ENCODE data around the gene TBCK. TPM values are rescaled to one million over a fixed set of nuclear protein-coding genes. Genes with fewer than 3 reads are reported as not detected.

TBCK gene
- total and polyA plus RNA-seq, 2 donors (not counting 1 experiment from before 2014, with no cell fraction given) = 17.5 to 86.1 TPM

- CTCF ChIA-PET = no interaction called here
- ATAC-seq (ENCODE audit: low read depth) = no peak
These were observed 232.9 kb downstream of the TBCK start for GRCh38 chr4:106083065-106083464.

GRCh38 chr4:106080376-106080775, 235.6 kb downstream of the TBCK start:
- DNase-seq = no peak
- Mint-ChIP-seq H3K27me3 (no peaks in the 10 kb centered on the region), H3K9me3 (ENCODE audit: insufficient read depth) (peaks cover 22% of the 10 kb centered on the region), H3K27ac (no peak overlapping the region), H3K4me3 (no peak overlapping the region), H3K4me1 (peaks cover 11% of the 10 kb centered on the region)
- H3K4me1 ChIP-seq (ENCODE audit: control insufficient read depth in 2 of 2, insufficient read depth in 2 of 2, low read length in 2 of 2) = no peaks in the 10 kb centered on the region
- H3K79me2 ChIP-seq (ENCODE audit: control insufficient read depth, insufficient read depth, low read length) = no peaks in the 10 kb centered on the region
- H3K9ac ChIP-seq (ENCODE audit: low read length) = no peak overlapping the region
- intact Hi-C loops (cut with micrococcal nuclease) = no loop called here
- POLR2A ChIA-PET = no interaction called here
- no peak overlapping the region for H3K4me2 ChIP-seq (replicated peaks; ENCODE audit: low read depth, low read length, poor library complexity, severe bottlenecking)
- no peak overlapping the region for H3K4me3 ChIP-seq (ENCODE audit: control extremely low read depth in 1 of 5, extremely low read depth in 1 of 5, insufficient read depth in 1 of 5, low read depth in 2 of 5, low read length in 4 of 5)
- H4K20me1 ChIP-seq (ENCODE audit: control insufficient read depth, insufficient read depth, low read length, poor library complexity, severe bottlenecking) = no peaks in the 10 kb centered on the region
- H3K36me3 ChIP-seq (replicated peaks in 1 of 2; ENCODE audit: control extremely low read depth in 1 of 2, control insufficient read depth in 1 of 2, extremely low read depth in 1 of 2, insufficient read depth in 2 of 2, low read length in 1 of 2) = peaks cover 3 to 29% of the 10 kb centered on the region in 2 experiments
- no CpG with 5 or more reads among the region's 1 CpG for WGBS (ENCODE audit: insufficient coverage)
- H2AFZ ChIP-seq (ENCODE audit: insufficient read depth, low read depth, low read length, poor library complexity, severe bottlenecking) = no peak overlapping the region
- ATAC-seq (ENCODE audit: low read depth) = no peak
- TF ChIP-seq CTCF (IDR thresholded peaks at IDR 0.05) (no peak), EZH2 (IDR thresholded peaks at IDR 0.05; ENCODE audit: borderline replicate concordance, insufficient read depth, low read depth, low read length, poor library complexity, severe bottlenecking) (no peak)
- no peaks in the 10 kb centered on the region for H3K27me3 ChIP-seq (replicated peaks in 1 of 4; ENCODE audit: control extremely low read depth in 1 of 4, control insufficient read depth in 3 of 4, insufficient read depth in 4 of 4, low read length in 3 of 4)
- H3K27ac ChIP-seq (ENCODE audit: low read length in 2 of 2) = no peak overlapping the region
- CTCF ChIA-PET = no interaction called here
- H3K9me3 ChIP-seq (ENCODE audit: control extremely low read depth in 1 of 3, control insufficient read depth in 2 of 3, insufficient read depth in 1 of 3, low read length in 2 of 3) = peaks cover 9 to 31% (median 18%) of the 10 kb centered on the region in 3 donors

More at GRCh38 chr4:106083065-106083464, 232.9 kb downstream of the TBCK start:
- Histone ChIP-seq H3K4me1 (ENCODE audit: control insufficient read depth in 2 of 2, insufficient read depth in 2 of 2, low read length in 2 of 2) (no peaks in the 10 kb centered on the region), H2AFZ (ENCODE audit: insufficient read depth, low read depth, low read length, poor library complexity, severe bottlenecking) (no peak overlapping the region), H3K27ac (ENCODE audit: low read length in 2 of 2) (no peak overlapping the region), H3K4me3 (ENCODE audit: control extremely low read depth in 1 of 5, extremely low read depth in 1 of 5, insufficient read depth in 1 of 5, low read depth in 2 of 5, low read length in 4 of 5) (no peak overlapping the region), H3K27me3 (replicated peaks in 1 of 4; ENCODE audit: control extremely low read depth in 1 of 4, control insufficient read depth in 3 of 4, insufficient read depth in 4 of 4, low read length in 3 of 4) (no peaks in the 10 kb centered on the region), H4K20me1 (ENCODE audit: control insufficient read depth, insufficient read depth, low read length, poor library complexity, severe bottlenecking) (no peaks in the 10 kb centered on the region), H3K36me3 (replicated peaks in 1 of 2; ENCODE audit: control extremely low read depth in 1 of 2, control insufficient read depth in 1 of 2, extremely low read depth in 1 of 2, insufficient read depth in 2 of 2, low read length in 1 of 2) (peaks cover 1 to 14% of the 10 kb centered on the region in 2 experiments), H3K9me3 (ENCODE audit: control extremely low read depth in 1 of 3, control insufficient read depth in 2 of 3, insufficient read depth in 1 of 3, low read length in 2 of 3) (peaks cover 1 to 22% (median 15%) of the 10 kb centered on the region in 3 donors), H3K9ac (ENCODE audit: low read length) (no peak overlapping the region), H3K79me2 (ENCODE audit: control insufficient read depth, insufficient read depth, low read length) (no peaks in the 10 kb centered on the region), H3K4me2 (replicated peaks; ENCODE audit: low read depth, low read length, poor library complexity, severe bottlenecking) (no peak overlapping the region)
- 97% methylated on average over 8 of the region's 8 CpGs for WGBS (ENCODE audit: insufficient coverage)
- Mint-ChIP-seq H3K4me1 (peaks cover 11% of the 10 kb centered on the region), H3K27me3 (no peaks in the 10 kb centered on the region), H3K9me3 (ENCODE audit: insufficient read depth) (peaks cover 19% of the 10 kb centered on the region), H3K4me3 (no peak overlapping the region), H3K27ac (no peak overlapping the region)
- TF ChIP-seq CTCF (IDR thresholded peaks at IDR 0.05) (no peak), EZH2 (IDR thresholded peaks at IDR 0.05; ENCODE audit: borderline replicate concordance, insufficient read depth, low read depth, low read length, poor library complexity, severe bottlenecking) (no peak)
- intact Hi-C loops (cut with micrococcal nuclease) = no loop called here
- DNase-seq = no peak
- POLR2A ChIA-PET = no interaction called here

Data from B cell (primary cell).